Activated T-cell treated with anti-CD3 and anti-CD28 coated beads for 1 hour (primary cell): Measurements from ENCODE around the gene TCEA2.

Experiments
- DNase-seq: peaks from one replicate; pipeline ENCODE4 v3.0.0-alpha.2; 2020; ENCODE audit warnings: low read depth

TCEA2 gene

DNA sequence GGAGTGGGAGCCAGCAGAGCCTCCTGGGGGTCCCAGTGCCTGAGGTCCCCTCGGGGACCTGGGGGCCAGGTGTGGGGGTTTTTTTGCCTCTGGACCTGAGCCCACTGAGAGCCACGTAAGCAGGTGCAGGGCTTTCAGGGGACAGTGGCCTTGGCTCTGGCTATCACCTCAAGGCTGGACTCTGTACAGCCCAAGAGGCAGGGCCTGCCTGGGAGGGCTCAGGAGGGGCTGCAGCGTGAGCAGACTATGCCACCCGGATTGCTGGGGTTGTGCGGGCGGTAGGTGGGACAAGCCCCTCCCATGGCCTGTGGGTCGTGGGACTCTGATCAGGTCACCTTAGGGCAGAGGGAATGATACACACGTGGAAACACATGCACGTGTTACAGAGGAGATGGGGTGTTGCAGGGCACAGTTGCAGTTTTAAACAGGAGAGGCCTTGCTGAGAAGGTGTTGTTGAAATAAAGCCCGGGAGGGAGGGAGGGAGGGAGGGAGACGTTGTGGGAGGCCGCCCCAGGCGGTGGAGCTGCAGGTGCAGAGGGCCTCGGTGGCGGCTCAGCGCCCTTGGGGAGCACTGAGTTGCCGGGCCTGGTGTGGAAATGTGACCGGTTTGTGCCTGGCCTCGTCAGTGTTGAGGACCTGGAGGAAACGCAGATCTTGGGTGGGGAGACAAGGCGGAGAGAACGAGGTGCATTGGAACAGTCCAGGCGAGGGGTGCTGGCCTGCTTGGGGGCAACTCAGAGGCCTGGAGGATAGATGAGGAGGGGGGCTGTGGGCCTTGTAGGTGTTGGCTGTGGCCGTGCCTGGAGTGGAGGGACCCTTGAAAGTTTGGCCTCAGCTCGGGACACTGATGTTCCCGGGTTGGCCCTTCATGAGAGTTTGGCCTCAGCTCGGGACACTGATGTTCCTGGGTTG, 2.3 kb downstream of the TCEA2 start:
- no peak for DNase-seq

DNA sequence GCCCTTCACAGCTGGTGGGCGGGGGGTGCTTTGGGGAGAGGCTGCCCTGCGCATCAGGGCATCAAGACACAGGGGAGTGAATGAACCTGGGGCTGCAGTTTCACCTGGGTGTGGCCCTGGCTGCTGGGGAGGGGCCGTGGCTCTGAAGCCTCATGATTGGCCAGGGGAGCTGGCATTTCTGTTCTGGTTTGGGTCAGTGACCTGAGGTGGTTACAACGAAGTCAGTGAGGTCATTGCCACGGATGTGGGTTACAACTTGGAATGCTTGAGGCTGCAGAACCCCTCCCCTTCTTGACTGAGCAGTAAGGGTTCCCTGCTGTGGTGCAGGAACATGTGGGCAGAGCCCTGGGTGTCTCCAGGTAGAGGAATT, 3.0 kb downstream of the TCEA2 start:
- DNase-seq: no peak

DNA sequence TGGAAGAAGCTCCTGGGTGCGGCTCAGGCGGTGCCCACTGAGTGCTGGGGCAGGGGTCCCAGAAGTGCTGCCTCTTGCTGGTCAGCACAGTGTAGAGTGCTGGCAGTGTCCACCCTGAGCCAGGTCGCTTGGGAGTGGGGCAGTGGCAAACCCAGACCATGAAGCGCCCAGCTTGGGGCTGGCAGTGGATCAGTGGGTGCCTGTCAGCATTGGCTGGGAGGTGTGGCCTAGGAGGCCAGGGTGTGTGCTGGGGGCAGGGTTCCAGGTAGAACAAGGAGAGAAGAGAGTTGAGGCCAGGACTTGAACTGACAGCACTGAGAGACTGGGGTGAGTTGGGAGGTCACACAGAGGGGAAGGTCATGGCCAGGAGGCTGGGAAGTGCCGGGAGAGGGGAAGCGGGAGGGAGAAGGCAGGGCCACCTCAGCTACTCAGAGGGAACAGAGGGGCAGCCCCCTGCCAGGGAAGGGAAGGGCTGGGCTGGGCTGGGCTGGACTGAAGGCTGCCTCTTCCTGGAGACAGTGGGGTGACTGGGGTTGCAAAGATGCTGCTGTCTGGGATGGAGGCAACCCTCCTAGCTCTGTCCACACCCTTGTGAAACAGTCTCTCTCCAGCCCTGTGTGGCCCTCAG, 4.1 kb downstream of the TCEA2 start:
- no peak for DNase-seq

- DNase-seq: no peak
These were observed 4.8 kb downstream of the TCEA2 start for GRCh38 chr20:64067733-64068307.

GRCh38 chr20:64068386-64069208, 5.6 kb downstream of the TCEA2 start:
- no peak for DNase-seq

GRCh38 chr20:64069209-64069613, 6.2 kb downstream of the TCEA2 start:
- DNase-seq: no peak

GRCh38 chr20:64069614-64070243, 6.7 kb downstream of the TCEA2 start:
- no peak for DNase-seq

DNA sequence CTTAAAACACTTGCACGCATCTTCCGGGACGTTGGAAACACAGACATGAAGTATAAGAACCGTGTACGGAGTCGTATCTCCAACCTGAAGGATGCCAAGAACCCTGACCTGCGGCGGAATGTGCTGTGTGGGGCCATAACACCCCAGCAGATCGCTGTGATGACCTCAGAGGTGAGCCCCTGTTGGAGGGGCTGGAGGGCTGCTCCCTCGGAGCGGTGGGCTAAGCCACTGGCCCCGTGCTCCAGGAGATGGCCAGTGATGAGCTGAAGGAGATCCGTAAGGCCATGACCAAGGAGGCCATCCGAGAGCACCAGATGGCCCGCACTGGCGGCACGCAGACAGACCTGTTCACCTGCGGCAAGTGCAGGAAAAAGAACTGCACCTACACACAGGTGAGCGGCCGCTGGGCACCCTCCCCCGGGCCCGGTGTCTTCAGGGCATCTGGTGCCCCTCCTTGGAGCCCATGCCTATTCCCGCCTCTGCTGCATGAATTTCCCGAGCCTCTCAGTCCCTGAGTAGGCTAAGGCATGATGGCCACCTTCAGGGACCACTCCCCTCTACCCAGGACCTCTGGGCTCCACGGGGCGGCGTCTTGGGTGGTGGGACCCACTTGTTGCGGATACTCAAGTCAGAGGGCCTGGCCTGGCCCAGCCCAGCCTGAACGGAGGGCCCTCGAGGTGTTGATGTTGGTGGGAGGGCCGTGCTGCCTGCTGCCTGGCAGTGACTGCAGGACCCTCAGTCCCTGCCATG, 7.4 kb downstream of the TCEA2 start:
- DNase-seq: no peak

DNA sequence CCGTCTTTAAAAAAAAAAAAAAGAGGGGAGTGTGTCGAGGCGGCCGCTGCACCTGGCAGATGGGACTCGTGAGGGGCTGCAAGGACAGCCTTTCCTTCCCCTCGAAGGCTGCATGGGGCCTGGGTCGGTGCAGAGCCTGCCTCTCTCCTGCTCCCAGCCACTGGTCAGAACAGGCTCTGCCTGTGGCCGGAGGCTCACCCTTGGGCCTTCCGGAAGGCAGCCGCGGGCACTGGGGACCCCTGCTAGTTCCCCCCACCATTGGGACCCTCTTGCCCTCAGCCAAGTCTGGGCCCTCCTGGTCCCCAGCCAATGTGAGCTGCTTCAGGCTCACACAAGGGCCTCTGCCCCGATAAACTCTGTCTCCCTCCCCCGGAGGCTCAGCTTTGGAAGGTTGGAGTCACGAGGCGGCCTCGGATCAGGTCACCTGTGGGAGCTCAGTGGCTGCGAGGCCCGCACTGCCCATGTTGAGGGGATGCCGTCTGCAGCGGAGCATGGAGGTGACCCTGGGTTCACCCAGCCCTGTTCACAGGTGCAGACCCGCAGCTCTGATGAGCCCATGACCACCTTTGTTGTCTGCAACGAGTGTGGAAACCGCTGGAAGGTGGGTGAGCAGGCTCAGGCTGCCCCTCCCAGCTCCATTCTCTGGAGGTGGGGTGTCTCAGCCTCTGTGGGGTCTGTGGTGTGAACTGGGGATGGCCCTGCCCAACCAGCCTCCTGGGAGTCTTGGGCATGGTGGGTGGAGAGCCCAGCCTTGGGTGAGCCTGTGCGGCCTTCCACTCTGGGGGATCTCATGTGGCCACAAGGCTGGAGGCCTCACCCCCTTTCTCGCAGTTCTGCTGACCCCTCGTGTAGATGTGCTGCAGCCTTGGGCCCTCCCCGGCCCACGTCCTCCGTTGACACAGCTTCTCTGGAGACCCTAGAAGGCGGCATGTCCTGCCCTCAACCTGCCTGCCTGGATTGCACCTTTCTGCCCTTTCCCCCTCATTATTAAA, 8.6 kb downstream of the TCEA2 start:
- no peak for DNase-seq

GRCh38 chr20:64072498-64073063, 9.6 kb downstream of the TCEA2 start:
- no peak for DNase-seq

DNA sequence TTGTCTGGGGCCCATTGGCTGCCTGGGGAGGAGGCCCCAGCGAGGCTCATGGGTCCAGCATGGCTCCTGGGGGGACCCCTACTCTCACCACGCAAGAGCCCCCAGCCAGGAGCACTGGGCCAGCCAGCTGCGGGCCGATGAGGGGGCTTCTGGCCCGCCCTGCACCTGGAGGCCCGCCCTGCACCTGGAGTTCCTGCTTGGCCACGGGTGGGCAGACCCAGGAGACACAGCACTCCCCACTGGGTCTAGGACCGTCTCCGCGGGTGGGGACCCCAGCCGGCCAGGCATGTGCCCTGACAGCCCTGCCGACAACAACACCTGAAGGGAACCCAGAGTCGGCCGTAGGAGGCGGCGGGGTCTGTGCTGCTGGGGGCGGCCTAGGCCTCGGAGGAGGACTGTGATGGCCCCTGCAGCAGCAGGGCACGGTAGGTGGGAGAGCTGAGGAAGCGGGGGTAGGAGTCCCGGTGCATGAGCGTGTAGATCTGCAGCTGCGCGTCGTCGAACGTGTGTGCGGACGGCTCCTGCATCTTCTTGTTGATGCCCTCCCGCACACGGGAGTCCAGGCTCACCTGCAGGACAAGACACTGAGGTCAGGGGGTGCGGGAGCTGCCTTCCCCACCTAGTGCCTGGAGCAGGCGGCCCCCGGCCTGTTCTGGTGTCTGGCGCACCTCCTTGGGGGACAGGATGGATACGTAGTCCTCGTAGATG, 10.6 kb downstream of the TCEA2 start:
- no peak for DNase-seq

GRCh38 chr20:64074184-64074789, 11.3 kb downstream of the TCEA2 start:
- no peak for DNase-seq

GRCh38 chr20:64074963-64075362, 12.0 kb downstream of the TCEA2 start:
- no peak for DNase-seq

- no peak for DNase-seq
These were observed 12.6 kb downstream of the TCEA2 start for GRCh38 chr20:64075556-64075955.

DNA sequence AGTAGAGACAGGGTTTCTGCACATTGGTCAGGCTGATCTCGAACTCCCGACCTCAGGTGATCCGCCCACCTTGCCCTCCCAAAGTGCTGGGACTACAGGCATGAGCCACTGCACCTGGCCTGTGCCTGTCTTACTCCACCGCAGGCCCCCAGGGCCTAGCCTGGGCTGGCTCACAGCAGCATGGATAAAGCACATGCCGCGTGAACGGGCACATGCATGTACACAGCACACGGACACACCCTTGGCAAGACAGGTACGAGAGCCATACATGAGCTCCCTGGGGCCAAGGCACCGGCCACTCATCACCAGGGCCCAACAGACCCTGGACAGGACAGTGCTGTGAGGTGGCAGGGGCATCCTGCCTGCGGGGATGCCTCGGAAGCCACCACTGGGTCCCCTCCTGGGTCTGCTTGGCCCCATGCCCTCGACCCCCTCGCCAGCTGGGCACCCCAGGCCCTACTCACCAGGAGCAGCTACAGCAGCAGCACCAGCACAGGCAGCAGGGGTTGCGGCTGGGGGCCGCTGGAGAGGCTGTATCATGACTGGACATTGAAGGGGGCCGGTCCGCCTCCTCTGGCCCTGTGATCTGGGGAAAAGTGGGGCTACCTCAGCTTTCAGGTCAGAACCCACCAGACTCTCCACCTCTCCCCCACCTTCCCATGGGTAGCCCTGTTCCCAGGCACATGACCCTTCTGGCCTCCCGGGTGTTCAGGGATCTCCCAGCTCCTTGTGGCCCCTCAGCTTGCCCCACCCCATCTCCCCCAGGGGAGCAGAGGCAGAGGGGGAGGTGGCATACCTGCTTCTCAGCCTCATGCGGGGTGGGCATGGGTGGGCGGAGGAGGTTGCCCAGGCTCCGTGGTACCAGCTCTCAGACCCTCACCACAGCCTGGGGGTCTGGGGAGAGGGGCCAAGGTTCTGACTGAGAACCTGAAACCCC, 13.3 kb downstream of the TCEA2 start:
- DNase-seq: no peak

GRCh38 chr20:64077094-64077493, 14.1 kb downstream of the TCEA2 start:
- DNase-seq: no peak

DNA sequence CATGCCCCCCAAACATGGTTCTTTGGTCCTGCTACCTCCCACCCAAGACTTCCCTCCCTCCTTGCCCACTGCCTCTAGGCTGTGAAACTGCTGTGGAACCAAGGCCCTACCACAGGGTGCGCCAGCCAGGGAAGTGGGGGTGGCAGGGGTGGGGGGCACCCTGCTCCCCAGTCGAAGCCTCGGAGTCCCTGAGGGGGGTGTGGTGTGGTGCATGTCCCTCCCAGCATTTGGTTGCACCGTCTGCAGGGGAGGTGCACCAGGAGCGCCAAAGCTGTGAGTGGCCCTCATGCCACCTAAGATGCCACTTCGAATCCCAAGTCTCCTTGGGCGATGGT, 14.5 kb downstream of the TCEA2 start:
- no peak for DNase-seq
